HG02870 (cell line): ENCODE results near the gene IFI6.
"Not testable (repeated sequence)": the region's sequence is repeated elsewhere in the genome, so short reads cannot be mapped to it uniquely, and the experiment has no call there.

Experiments
- ATAC-seq: cut with Tn5 transposase; IDR thresholded peaks from one replicate; pipeline ENCODE4 v1.9.1; 2021; ENCODE audit warnings: mild to moderate bottlenecking, moderate library complexity; ENCODE audit not compliant: unreplicated experiment

IFI6 gene

GRCh38 chr1:27652111-27652864, 19.7 kb downstream of the IFI6 start:
- no peak for ATAC-seq

GRCh38 chr1:27650539-27651175, 21.3 kb downstream of the IFI6 start:
- no peak for ATAC-seq

GRCh38 chr1:27650171-27650538, 21.8 kb downstream of the IFI6 start:
- no peak for ATAC-seq

- ATAC-seq: no peak
Measured at GRCh38 chr1:27649306-27649635, 22.7 kb downstream of the IFI6 start.

GRCh38 chr1:27648602-27649305, 23.2 kb downstream of the IFI6 start:
- ATAC-seq: no peak

GRCh38 chr1:27647328-27647727, 24.7 kb downstream of the IFI6 start:
- ATAC-seq: no peak

GRCh38 chr1:27646676-27647075, 25.3 kb downstream of the IFI6 start:
- ATAC-seq: no peak

GRCh38 chr1:27645071-27645415, 26.9 kb downstream of the IFI6 start:
- no peak for ATAC-seq

GRCh38 chr1:27644369-27645070, 27.5 kb downstream of the IFI6 start:
- ATAC-seq: no peak

GRCh38 chr1:27643600-27644368, 28.2 kb downstream of the IFI6 start:
- ATAC-seq: no peak

- ATAC-seq: not testable (repeated sequence)
Measured at GRCh38 chr1:27640514-27640913, 31.5 kb downstream of the IFI6 start.

- ATAC-seq: no peak
Measured at GRCh38 chr1:27638805-27639204, 33.2 kb downstream of the IFI6 start.

- no peak for ATAC-seq
Measured at GRCh38 chr1:27638047-27638734, 33.8 kb downstream of the IFI6 start.

GRCh38 chr1:27635396-27636142, 36.4 kb downstream of the IFI6 start:
- ATAC-seq: no peak

GRCh38 chr1:27634985-27635367, 37.0 kb downstream of the IFI6 start, which contains the start of gene FGR:
Gene FGR (minus strand): TSS chr1:27635185. CDS start chr1:27623916, 11,269 bp downstream.
- no peak for ATAC-seq

- ATAC-seq: no peak
Measured at GRCh38 chr1:27634177-27634984, 37.6 kb downstream of the IFI6 start.

GRCh38 chr1:27633640-27634176, 38.3 kb downstream of the IFI6 start:
- no peak for ATAC-seq

GRCh38 chr1:27633298-27633610, 38.7 kb downstream of the IFI6 start:
- ATAC-seq: no peak
